Activated naive CD4-positive, alpha-beta T cell treated with anti-CD3 and anti-CD28 coated beads for 36 hours (primary cell): ENCODE results near the gene TMED7. TPM values are rescaled to one million over a fixed set of nuclear protein-coding genes. Genes with fewer than 3 reads are reported as not detected.

Source experiments
- CTCF ChIA-PET: fragments of 350-600 bp; sonication (Branson Sonifier 250); formaldehyde crosslinking; loops from one replicate; lab custom pipeline; 2021; ENCODE audit warnings: antibody characterized with exemption; lab: Charles Lee
- DNase-seq: peaks from one replicate; pipeline ENCODE4 v3.0.0-alpha.2; 2020
- H3K27ac Mint-ChIP-seq: one replicate; pipeline ENCODE4 v1.8.0; 2021; ENCODE audit warnings: mild to moderate bottlenecking, mixed read lengths
- H3K27me3 Mint-ChIP-seq: one replicate; pipeline ENCODE4 v1.8.0; 2021; ENCODE audit warnings: low read depth, mixed read lengths
- H3K36me3 Mint-ChIP-seq: one replicate; pipeline ENCODE4 v1.8.0; 2021; ENCODE audit warnings: low read depth, mixed read lengths
- H3K4me1 Mint-ChIP-seq: one replicate; pipeline ENCODE4 v1.8.0; 2021; ENCODE audit warnings: low read depth, mixed read lengths
- H3K4me3 Mint-ChIP-seq: one replicate; pipeline ENCODE4 v1.8.0; 2021; ENCODE audit warnings: mild to moderate bottlenecking, moderate library complexity, mixed read lengths
- H3K9me3 Mint-ChIP-seq: one replicate; pipeline ENCODE4 v1.8.0; 2021; ENCODE audit warnings: mixed read lengths
- intact Hi-C: fragments of 100-400 bp; cut with micrococcal nuclease; formaldehyde crosslinking; loops from one replicate; pipeline ENCODE4 v1.15.1; 2023
- total RNA-seq, 2 experiments: library from RNA; stranded (reverse); gene quantifications; one replicate each; pipeline ENCODE4 v1.2.3, GENCODE V29; 2021

TMED7 gene
- total RNA-seq, 2 experiments from 2014 or later: 34.6 to 35.4 TPM

DNA sequence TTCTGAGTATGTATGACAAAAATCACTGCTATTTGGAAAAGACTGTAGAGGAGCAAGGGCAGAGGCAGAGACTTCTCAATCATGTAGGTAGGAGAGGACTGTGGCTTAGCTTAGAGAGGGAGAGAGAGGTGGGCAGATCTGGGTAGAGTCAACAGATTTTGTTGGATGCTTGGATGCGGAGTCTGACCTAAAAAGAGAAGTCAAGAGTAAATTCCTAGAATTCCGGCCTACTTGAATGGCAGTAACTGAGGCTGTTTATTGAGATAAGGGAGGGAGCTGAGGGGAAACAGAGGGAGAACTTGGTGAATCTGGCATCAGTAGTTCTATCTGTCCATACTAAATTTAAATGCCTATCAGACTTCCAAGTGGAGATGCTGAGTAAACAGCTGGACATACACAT lies 25.9 kb downstream of the TMED7 start:
- H3K27me3 Mint-ChIP-seq: no peaks in the 10 kb centered on the region
- intact Hi-C loops: loop anchor here (2.0 kb wide), 1 partner anchor 139 kb away; no protein-coding TSS in a partner anchor
- H3K36me3 Mint-ChIP-seq: peaks cover 4% of the 10 kb centered on the region
- peaks cover 34% of the 10 kb centered on the region for H3K4me1 Mint-ChIP-seq
- DNase-seq: no peak
- no peak overlapping the region for H3K4me3 Mint-ChIP-seq
- H3K9me3 Mint-ChIP-seq: no peaks in the 10 kb centered on the region
- H3K27ac Mint-ChIP-seq: no peak overlapping the region
- CTCF ChIA-PET: no interaction called here

GRCh38 chr5:115599502-115599901 lies 26.3 kb downstream of the TMED7 start:
- Mint-ChIP-seq H3K9me3 (no peaks in the 10 kb centered on the region), H3K4me1 (peaks cover 34% of the 10 kb centered on the region), H3K27me3 (no peaks in the 10 kb centered on the region), H3K4me3 (no peak overlapping the region), H3K36me3 (peaks cover 3% of the 10 kb centered on the region), H3K27ac (no peak overlapping the region)
- CTCF ChIA-PET: interaction anchor here (0.6 kb wide), 1 partner anchor 71 kb away, joined by 3 read pairs; no protein-coding TSS in a partner anchor
- DNase-seq: no peak
- intact Hi-C loops: no loop called here

DNA sequence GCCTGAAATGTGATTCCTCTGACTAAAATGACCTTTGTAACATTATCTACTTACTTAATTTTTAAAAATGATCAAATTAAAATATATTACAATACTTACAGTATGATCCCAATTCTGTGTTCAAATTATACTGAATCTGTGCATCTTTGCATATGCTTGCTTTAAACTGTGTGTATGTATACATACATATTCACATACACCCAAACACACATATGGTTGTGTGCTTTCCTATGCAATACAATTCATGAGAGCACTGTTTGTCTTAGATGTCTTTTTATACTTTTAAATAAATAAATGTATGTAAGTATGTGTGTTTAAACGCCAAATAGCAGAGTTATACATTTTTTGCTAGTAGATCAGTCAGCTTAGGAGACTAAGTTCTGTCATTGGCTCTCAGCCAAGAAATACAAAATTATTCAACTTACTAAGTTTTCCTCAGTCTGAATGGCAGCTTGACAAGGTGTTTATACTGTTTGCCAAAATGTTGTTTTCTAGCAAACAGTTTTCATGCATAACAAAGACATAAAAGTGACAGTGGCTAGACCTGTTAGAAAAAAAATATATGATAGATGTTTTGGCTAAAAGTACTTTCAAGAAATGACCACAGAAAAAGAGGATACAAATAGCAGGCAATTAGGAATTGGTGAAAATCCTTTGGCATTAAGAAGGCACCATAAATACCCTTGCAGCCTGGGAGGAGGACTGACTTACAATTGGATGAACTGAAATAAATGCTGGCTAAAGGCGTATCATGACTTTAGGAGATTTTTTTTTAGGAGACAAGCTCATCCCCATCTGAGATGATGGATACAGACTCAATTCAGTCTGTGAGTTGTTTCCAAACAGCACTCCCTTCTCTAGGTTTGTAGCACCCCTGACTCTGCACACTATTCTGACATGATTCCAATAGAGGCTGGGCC lies 31.4 kb downstream of the TMED7 start:
- Mint-ChIP-seq H3K27ac (no peak overlapping the region), H3K4me1 (peaks cover under 1% of the 10 kb centered on the region), H3K9me3 (no peaks in the 10 kb centered on the region), H3K36me3 (no peaks in the 10 kb centered on the region), H3K27me3 (no peaks in the 10 kb centered on the region), H3K4me3 (no peak overlapping the region)
- DNase-seq: no peak
- intact Hi-C loops: no loop called here
- CTCF ChIA-PET: interaction anchor here (0.7 kb wide), 1 partner anchor 22 kb away, joined by 3 read pairs; no protein-coding TSS in a partner anchor

DNA sequence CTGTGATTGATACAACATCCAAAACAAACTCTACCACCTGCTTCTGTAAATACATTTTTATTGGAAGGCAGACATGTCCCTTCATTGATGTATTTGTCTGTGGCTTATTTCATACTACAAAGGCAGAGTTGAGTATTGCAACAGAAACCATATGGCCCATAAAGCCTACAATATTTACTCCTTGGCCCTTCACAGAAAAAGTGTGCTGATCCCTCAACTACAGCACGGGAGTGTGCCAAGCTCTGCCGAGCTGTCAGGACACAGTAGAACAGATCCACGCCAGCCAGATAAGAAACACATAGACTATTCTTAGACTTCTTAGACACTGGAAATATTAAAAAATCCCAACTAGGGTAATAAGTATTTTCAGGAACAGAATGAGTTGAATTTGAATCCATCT lies 36.8 kb downstream of the TMED7 start:
- intact Hi-C loops: loop anchor here (5.0 to 10.0 kb wide), 3 partner anchors 692 to 1974 kb away; no protein-coding TSS in a partner anchor
- Mint-ChIP-seq H3K27ac (no peak overlapping the region), H3K27me3 (no peaks in the 10 kb centered on the region), H3K36me3 (no peaks in the 10 kb centered on the region), H3K4me3 (no peak overlapping the region), H3K4me1 (no peaks in the 10 kb centered on the region), H3K9me3 (no peaks in the 10 kb centered on the region)
- CTCF ChIA-PET: interaction anchor here (0.8 to 1.0 kb wide), 2 partner anchors 19 to 153 kb away, joined by 3 read pairs; no protein-coding TSS in a partner anchor
- no peak for DNase-seq

GRCh38 chr5:115588640-115589039 lies 37.2 kb downstream of the TMED7 start:
- Mint-ChIP-seq H3K27me3 (no peaks in the 10 kb centered on the region), H3K9me3 (no peaks in the 10 kb centered on the region), H3K27ac (no peak overlapping the region), H3K36me3 (no peaks in the 10 kb centered on the region), H3K4me1 (no peaks in the 10 kb centered on the region), H3K4me3 (no peak overlapping the region)
- CTCF ChIA-PET: interaction anchor here (0.8 to 1.1 kb wide), 3 partner anchors 19 to 291 kb away, joined by 3 read pairs; no protein-coding TSS in a partner anchor
- intact Hi-C loops: loop anchor here (5.0 to 10.0 kb wide), 3 partner anchors 691 to 1974 kb away; no protein-coding TSS in a partner anchor
- DNase-seq: no peak

DNA sequence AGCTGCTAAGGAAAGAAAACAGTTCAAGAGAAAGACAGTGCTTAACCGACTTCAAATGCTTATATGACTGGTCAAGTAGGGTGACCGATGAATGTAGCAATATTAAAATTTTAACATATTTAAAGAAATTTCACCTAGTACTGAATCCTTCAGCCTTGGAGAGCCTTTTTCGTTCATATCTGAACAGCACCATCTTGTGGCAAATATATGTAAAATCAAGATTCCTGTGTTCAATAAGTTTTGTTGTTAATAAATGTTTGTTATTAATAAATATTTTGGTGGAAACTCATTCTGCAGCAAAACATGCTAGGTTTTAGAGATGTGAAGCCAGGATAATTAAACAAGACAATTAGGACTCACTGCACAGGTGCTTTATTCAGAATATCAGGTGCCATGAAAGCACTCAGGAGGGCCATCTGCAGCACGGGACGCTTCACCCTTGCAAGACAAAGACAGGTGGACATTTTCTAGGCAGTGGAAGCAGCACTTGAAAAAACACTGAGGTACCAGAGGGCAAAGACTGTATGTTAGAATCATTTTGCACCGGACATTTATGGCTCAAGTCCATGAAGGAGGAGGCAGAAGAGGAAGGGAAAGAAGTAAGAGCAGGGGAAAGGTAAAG lies 39.2 kb downstream of the TMED7 start:
- no peaks in the 10 kb centered on the region for H3K36me3 Mint-ChIP-seq
- intact Hi-C loops: loop anchor here (1.0 to 10.0 kb wide), 5 partner anchors 277 to 1972 kb away; no protein-coding TSS in a partner anchor
- DNase-seq: no peak
- no peaks in the 10 kb centered on the region for H3K9me3 Mint-ChIP-seq
- CTCF ChIA-PET: interaction anchor here (0.6 to 1.0 kb wide), 4 partner anchors 10 to 276 kb away, joined by 3 to 4 read pairs (median 4); no protein-coding TSS in a partner anchor
- no peak overlapping the region for H3K4me3 Mint-ChIP-seq
- H3K27ac Mint-ChIP-seq: no peak overlapping the region
- H3K27me3 Mint-ChIP-seq: no peaks in the 10 kb centered on the region
- no peaks in the 10 kb centered on the region for H3K4me1 Mint-ChIP-seq

DNA sequence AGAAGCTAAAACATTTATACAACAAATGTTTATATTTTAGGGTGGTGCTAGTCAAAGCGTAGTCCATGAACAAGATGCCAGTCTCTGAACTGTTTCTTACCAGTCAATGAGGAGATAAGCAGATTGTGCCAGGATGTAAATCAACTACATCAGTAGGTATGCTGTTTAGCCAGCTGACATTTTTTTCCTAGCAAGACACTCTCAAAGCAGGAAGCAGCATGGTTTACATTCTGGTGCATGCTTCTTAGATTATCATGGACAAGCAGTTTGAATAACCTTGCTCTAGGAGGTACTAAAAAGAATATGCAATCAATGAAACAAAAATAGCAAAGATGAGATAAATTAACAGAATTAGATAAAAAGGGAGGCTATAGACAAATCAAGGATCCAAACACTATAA lies 40.6 kb downstream of the TMED7 start:
- intact Hi-C loops: loop anchor here (5.0 to 10.0 kb wide), 3 partner anchors 688 to 1970 kb away; no protein-coding TSS in a partner anchor
- CTCF ChIA-PET: interaction anchor here (1.0 kb wide), 1 partner anchor 276 kb away, joined by 4 read pairs; no protein-coding TSS in a partner anchor
- Mint-ChIP-seq H3K9me3 (no peaks in the 10 kb centered on the region), H3K4me1 (no peaks in the 10 kb centered on the region), H3K4me3 (no peak overlapping the region), H3K36me3 (no peaks in the 10 kb centered on the region), H3K27me3 (no peaks in the 10 kb centered on the region), H3K27ac (no peak overlapping the region)
- DNase-seq: no peak

DNA sequence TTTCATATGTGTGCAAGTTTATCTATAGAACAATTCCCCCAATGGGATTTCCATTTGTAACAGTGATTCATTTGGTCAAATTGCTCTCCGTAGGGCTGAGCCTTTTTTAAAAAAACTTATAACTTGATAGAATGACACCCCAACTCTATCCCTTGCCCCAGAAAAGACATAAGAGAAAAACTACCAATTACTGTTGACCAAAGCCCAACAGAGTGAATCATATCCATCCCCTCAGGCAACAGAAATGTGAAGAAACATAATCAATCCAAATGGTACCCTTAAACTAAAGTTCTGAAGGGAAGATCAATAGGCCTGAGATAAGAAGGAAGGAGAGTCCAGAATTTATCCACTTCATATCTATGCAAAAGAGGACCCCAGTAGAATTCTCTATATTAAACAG lies 41.3 kb downstream of the TMED7 start:
- Mint-ChIP-seq H3K36me3 (no peaks in the 10 kb centered on the region), H3K27ac (no peak overlapping the region), H3K9me3 (no peaks in the 10 kb centered on the region), H3K27me3 (no peaks in the 10 kb centered on the region), H3K4me1 (no peaks in the 10 kb centered on the region), H3K4me3 (no peak overlapping the region)
- DNase-seq: no peak
- CTCF ChIA-PET: no interaction called here
- intact Hi-C loops: loop anchor here (10.0 kb wide), 1 partner anchor 1970 kb away; no protein-coding TSS in a partner anchor

DNA sequence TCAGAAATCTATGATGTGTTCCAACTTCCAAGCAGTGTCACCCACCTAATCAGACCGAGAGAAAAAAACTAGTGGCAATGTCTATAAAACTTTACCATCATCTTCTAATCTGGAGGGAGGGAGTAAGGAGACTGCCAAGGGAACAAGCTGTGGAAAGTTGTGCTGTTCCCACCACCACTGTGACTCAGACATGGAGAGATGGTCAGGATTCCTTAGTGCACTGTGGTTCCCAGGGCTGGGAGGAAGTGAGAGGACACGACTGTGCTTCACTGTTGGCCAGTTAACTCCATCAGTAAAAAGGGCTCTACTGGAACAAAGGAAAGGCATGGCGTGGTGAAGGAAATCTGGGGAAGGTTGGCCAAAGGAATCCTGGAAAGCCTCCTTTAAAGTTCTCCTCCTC lies 42.4 kb downstream of the TMED7 start:
- Mint-ChIP-seq H3K36me3 (no peaks in the 10 kb centered on the region), H3K4me1 (no peaks in the 10 kb centered on the region), H3K27ac (no peak overlapping the region), H3K9me3 (no peaks in the 10 kb centered on the region), H3K4me3 (no peak overlapping the region), H3K27me3 (no peaks in the 10 kb centered on the region)
- intact Hi-C loops: loop anchor here (10.0 kb wide), 1 partner anchor 1969 kb away; no protein-coding TSS in a partner anchor
- no peak for DNase-seq
- CTCF ChIA-PET: no interaction called here

DNA sequence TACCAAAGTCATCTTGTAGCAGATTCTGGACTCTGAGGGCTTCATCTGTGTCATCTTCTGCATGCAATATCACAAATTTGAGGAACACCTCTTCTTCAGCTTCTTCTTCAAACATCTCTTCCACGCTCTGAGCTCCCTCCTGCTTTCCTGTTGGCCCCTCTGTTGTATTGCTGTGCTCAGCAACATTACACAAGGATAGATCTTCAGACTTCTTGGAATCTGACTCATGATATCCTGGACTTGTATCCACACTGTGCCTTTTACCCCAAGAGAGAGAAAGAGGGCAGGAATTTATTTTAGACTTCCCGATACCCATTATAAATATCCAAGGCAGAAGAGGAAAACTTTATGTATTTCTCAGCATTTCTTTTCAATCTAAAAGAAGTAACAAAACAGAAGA lies 44.9 kb downstream of the TMED7 start:
- intact Hi-C loops: loop anchor here (10.0 kb wide), 1 partner anchor 1966 kb away; no protein-coding TSS in a partner anchor
- Mint-ChIP-seq H3K27ac (no peak overlapping the region), H3K4me1 (no peaks in the 10 kb centered on the region), H3K4me3 (no peak overlapping the region), H3K36me3 (no peaks in the 10 kb centered on the region), H3K27me3 (no peaks in the 10 kb centered on the region), H3K9me3 (no peaks in the 10 kb centered on the region)
- CTCF ChIA-PET: interaction anchor here (0.5 to 0.8 kb wide), 2 partner anchors 262 to 271 kb away, joined by 3 to 4 read pairs; no protein-coding TSS in a partner anchor
- DNase-seq: no peak

GRCh38 chr5:115579747-115580173 lies 46.1 kb downstream of the TMED7 start:
- no peak overlapping the region for H3K27ac Mint-ChIP-seq
- CTCF ChIA-PET: no interaction called here
- no peak for DNase-seq
- no peaks in the 10 kb centered on the region for H3K36me3 Mint-ChIP-seq
- intact Hi-C loops: loop anchor here (10.0 kb wide), 1 partner anchor 1965 kb away; no protein-coding TSS in a partner anchor
- H3K4me1 Mint-ChIP-seq: no peaks in the 10 kb centered on the region
- no peak overlapping the region for H3K4me3 Mint-ChIP-seq
- no peaks in the 10 kb centered on the region for H3K27me3 Mint-ChIP-seq
- no peaks in the 10 kb centered on the region for H3K9me3 Mint-ChIP-seq

GRCh38 chr5:115579216-115579615 lies 46.6 kb downstream of the TMED7 start:
- CTCF ChIA-PET: no interaction called here
- Mint-ChIP-seq H3K4me1 (peaks cover 3% of the 10 kb centered on the region), H3K27ac (no peak overlapping the region), H3K27me3 (no peaks in the 10 kb centered on the region), H3K36me3 (no peaks in the 10 kb centered on the region), H3K4me3 (no peak overlapping the region), H3K9me3 (no peaks in the 10 kb centered on the region)
- no peak for DNase-seq
- intact Hi-C loops: no loop called here
